Kidney epithelial cell (primary cell): ENCODE results near the gene MAP3K9. TPM values are rescaled to one million over a fixed set of nuclear protein-coding genes. Genes with fewer than 3 reads are reported as not detected.

Source experiments
- DNase-seq: peaks from one replicate; pipeline ENCODE4 v3.0.0-alpha.2; 2010; ENCODE audit warnings: low read depth
- H3K27me3 ChIP-seq: 2 replicates; pipeline ENCODE4 v1.6.0; 2011; ENCODE audit warnings: low read length; ENCODE audit not compliant: control insufficient read depth, insufficient read depth
- H3K36me3 ChIP-seq: 2 replicates; pipeline ENCODE4 v1.5.1; 2011; ENCODE audit warnings: low read length; ENCODE audit not compliant: control insufficient read depth, insufficient read depth
- H3K4me3 ChIP-seq: 2 replicates; pipeline ENCODE4 v1.5.1; 2011; ENCODE audit warnings: low read depth, mild to moderate bottlenecking, control low read depth, low read length
- total RNA-seq: library from RNA; depleted of rRNA; stranded (reverse); fragments of >200 nt; gene quantifications from 2 replicates; pipeline ENCODE4 v1.2.3, GENCODE V29; 2015
- TF ChIP-seq, protein P1 (sequence below): IDR thresholded peaks from 2 replicates; pipeline ENCODE4 v1.5.1; 2011; ENCODE audit warnings: mild to moderate bottlenecking, moderate library complexity, low read length, control low read depth, inconsistent platforms; ENCODE audit not compliant: insufficient read depth, poor library complexity, severe bottlenecking

MAP3K9 gene
- total RNA-seq, 1 donor from 2014 or later = 10.4 TPM

DNA sequence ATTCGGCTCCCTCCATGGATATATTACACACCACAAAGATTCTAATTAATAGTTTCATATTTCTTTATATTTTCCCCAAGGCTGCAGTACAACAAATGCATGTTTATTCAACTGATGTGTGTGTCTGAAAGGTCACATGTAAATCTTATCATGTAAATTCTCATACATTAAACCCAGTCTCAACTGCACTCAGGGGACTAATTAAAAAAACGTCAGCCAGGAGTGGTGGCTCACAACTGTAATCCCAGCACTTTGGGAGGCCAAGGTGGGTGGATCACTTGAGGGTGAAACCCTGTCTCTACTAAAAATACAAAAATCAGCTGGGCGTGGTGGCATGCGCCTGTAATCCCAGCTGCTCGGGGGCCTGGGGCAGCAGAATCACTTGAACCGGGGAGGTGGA, 67.8 kb downstream of the MAP3K9 start:
- Histone ChIP-seq H3K27me3 (no peaks in the 10 kb centered on the region), H3K36me3 (no peaks in the 10 kb centered on the region), H3K4me3 (no peak overlapping the region)
- TF ChIP-seq, protein P1, sequence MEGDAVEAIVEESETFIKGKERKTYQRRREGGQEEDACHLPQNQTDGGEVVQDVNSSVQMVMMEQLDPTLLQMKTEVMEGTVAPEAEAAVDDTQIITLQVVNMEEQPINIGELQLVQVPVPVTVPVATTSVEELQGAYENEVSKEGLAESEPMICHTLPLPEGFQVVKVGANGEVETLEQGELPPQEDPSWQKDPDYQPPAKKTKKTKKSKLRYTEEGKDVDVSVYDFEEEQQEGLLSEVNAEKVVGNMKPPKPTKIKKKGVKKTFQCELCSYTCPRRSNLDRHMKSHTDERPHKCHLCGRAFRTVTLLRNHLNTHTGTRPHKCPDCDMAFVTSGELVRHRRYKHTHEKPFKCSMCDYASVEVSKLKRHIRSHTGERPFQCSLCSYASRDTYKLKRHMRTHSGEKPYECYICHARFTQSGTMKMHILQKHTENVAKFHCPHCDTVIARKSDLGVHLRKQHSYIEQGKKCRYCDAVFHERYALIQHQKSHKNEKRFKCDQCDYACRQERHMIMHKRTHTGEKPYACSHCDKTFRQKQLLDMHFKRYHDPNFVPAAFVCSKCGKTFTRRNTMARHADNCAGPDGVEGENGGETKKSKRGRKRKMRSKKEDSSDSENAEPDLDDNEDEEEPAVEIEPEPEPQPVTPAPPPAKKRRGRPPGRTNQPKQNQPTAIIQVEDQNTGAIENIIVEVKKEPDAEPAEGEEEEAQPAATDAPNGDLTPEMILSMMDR = no peak
- DNase-seq = no peak

DNA sequence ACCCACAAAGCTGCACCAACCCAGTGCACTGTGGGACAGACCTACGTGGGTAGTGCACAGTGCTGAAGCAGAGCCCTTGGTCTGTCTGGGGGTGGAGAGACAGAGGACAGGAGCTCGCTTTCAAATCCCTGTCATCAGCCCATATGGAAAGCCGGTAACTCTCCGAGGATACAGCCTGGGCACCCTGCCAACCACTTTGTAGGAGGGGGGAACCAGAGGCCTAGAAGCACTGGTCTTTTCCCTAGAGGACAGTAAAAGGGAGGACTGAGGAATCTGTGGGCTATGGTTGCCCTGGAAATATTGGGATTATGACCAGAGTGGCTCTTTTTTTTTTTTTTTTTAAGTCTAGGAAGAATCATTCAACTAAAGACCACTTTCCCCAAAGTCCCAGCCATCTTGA, 74.3 kb downstream of the MAP3K9 start:
- no peak for DNase-seq
- Histone ChIP-seq H3K36me3 (peaks cover 4% of the 10 kb centered on the region), H3K4me3 (no peak overlapping the region), H3K27me3 (no peaks in the 10 kb centered on the region)
- TF ChIP-seq, protein P1 = no peak

- H3K27me3 ChIP-seq = no peaks in the 10 kb centered on the region
- H3K4me3 ChIP-seq = no peak overlapping the region
- DNase-seq = no peak
- TF ChIP-seq, protein P1 = no peak
- peaks cover 5% of the 10 kb centered on the region for H3K36me3 ChIP-seq
Measured at GRCh38 chr14:70731447-70732239, 77.7 kb downstream of the MAP3K9 start.

DNA sequence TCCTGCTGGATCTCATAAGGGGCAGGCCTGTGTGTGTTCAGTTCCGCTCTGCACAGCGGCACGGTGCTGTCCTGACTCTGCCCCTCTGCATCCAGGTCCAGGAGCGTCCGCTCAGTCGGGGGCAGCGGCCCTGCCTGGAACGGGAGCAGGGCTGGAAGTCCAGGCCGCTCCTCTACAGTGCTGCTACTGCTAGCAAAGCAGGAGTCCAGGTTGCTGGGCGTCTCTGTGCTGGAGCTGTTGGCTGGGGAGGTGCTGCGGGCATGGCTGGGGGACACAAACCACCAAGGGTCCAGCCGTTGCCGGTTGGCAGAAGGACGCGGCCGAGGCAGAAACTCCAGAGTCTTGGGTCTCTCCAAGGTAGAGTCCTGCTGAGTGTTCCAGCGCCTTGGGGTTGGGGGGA, 78.9 kb downstream of the MAP3K9 start:
- H3K36me3 ChIP-seq = peaks cover 4% of the 10 kb centered on the region
- TF ChIP-seq, protein P1 = no peak
- no peak for DNase-seq

DNA sequence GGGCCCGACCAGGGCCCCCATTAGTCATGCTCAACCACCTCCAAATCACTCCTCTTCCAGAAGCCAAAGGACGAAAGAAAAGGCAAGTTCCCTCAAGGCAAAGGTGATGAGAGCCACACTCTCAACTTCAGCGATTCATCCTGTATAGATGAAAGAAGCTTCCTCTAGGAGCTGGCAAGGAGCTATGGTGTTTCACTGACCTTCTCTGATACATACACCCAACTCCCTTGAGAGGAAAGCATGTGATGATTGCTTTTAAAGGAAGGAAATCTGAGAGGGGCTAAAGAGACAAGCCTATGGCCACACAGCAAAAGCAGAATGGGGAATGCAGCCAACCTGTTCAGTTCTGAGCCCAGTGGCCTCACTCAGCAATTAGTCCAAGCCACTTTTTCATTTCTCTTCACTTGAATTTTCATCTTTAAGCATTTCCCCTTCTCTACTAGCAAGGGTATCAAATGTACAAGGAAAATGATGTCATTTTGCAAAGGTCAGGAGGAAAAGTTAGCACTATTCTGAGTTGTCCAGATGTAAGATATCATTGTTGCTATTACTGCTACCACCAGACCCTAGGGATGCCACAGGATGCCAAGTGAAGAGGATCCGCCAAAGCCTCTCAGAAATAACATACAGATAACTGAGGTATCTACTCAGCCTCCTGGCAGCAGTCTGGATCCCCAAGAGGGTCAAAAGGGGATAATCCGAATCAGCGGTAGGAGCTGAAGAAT, 82.5 kb downstream of the MAP3K9 start:
- DNase-seq = no peak
- Histone ChIP-seq H3K4me3 (no peak overlapping the region), H3K27me3 (no peaks in the 10 kb centered on the region), H3K36me3 (peaks cover 1% of the 10 kb centered on the region)
- TF ChIP-seq, protein P1 = no peak

More for the DNA sequence above, 78.9 kb downstream of the MAP3K9 start:
- Histone ChIP-seq H3K4me3 (no peak overlapping the region), H3K27me3 (no peaks in the 10 kb centered on the region)
